GM23338 (cell line): Measurements from ENCODE around the gene BAHCC1. TPM values are rescaled to one million over a fixed set of nuclear protein-coding genes. Genes with fewer than 3 reads are reported as not detected.

Experiments used
- ATAC-seq: fragments of 200-7000 bp; cut with Tn5 transposase; 3 replicates; pipeline ENCODE4 v1.9.1; 2020
- DNase-seq: peaks from one replicate; pipeline ENCODE4 v3.0.0-alpha.2; 2015; ENCODE audit warnings: low spot score
- H2AFZ ChIP-seq: fragments of 200-600 bp; sonication (generic); 2 replicates; pipeline ENCODE4 v1.8.0; 2016; ENCODE audit warnings: antibody characterized with exemption, mild to moderate bottlenecking, moderate library complexity
- H3F3A ChIP-seq: fragments of 200-600 bp; sonication (generic); replicated peaks from 2 replicates; pipeline ENCODE4 v1.8.0; 2017; ENCODE audit warnings: antibody characterized with exemption, mixed run types, low read depth
- H3K27ac ChIP-seq: fragments of 200-600 bp; sonication (generic); 2 replicates; pipeline ENCODE4 v1.6.1; 2016; ENCODE audit warnings: low read depth
- H3K27me3 ChIP-seq: fragments of 200-600 bp; sonication (generic); 2 replicates; pipeline ENCODE4 v1.8.0; 2016; ENCODE audit warnings: mild to moderate bottlenecking, mixed run types, moderate library complexity; ENCODE audit not compliant: insufficient read depth
- H3K36me3 ChIP-seq: fragments of 200-600 bp; sonication (generic); 2 replicates; pipeline ENCODE4 v1.8.0; 2016; ENCODE audit warnings: mild to moderate bottlenecking; ENCODE audit not compliant: insufficient read depth
- H3K4me1 ChIP-seq: fragments of 200-600 bp; sonication (generic); 2 replicates; pipeline ENCODE4 v1.8.0; 2016; ENCODE audit warnings: mild to moderate bottlenecking, moderate library complexity; ENCODE audit not compliant: insufficient read depth
- H3K4me2 ChIP-seq: fragments of 200-600 bp; sonication (generic); 2 replicates; pipeline ENCODE4 v1.7.1; 2017; ENCODE audit warnings: mixed run types
- H3K4me3 ChIP-seq: fragments of 200-600 bp; sonication (generic); 2 replicates; pipeline ENCODE4 v1.6.1; 2016; ENCODE audit warnings: mixed run types
- H3K79me2 ChIP-seq: fragments of 200-600 bp; sonication (generic); replicated peaks from 2 replicates; pipeline ENCODE4 v1.8.0; 2017; ENCODE audit warnings: mild to moderate bottlenecking; ENCODE audit not compliant: insufficient read depth
- H3K9me2 ChIP-seq: fragments of 200-600 bp; sonication (generic); 2 replicates; pipeline ENCODE4 v1.8.0; 2017; ENCODE audit not compliant: insufficient read depth
- H4K20me1 ChIP-seq: fragments of 200-600 bp; sonication (generic); replicated peaks from 2 replicates; pipeline ENCODE4 v1.8.0; 2017; ENCODE audit warnings: mild to moderate bottlenecking; ENCODE audit not compliant: insufficient read depth
- H3K27ac Mint-ChIP-seq: 2 replicates; pipeline ENCODE4 v1.8.0; 2020; ENCODE audit warnings: inconsistent platforms, mild to moderate bottlenecking, moderate library complexity, mixed read lengths
- H3K27me3 Mint-ChIP-seq: 3 replicates; pipeline ENCODE4 v1.8.0; 2022; ENCODE audit warnings: low read depth, mild to moderate bottlenecking, moderate library complexity, mixed read lengths, inconsistent platforms; ENCODE audit not compliant: insufficient read depth, poor library complexity
- H3K36me3 Mint-ChIP-seq: 3 replicates; pipeline ENCODE4 v1.8.0; 2021; ENCODE audit warnings: low read depth, mild to moderate bottlenecking, inconsistent platforms, moderate library complexity, mixed read lengths
- H3K4me1 Mint-ChIP-seq: 3 replicates; pipeline ENCODE4 v1.8.0; 2020; ENCODE audit warnings: mild to moderate bottlenecking, inconsistent platforms, mixed read lengths
- H3K4me3 Mint-ChIP-seq: 3 replicates; pipeline ENCODE4 v1.8.0; 2021; ENCODE audit warnings: moderate library complexity, mild to moderate bottlenecking, inconsistent platforms, mixed read lengths
- H3K9me3 Mint-ChIP-seq: 3 replicates; pipeline ENCODE4 v1.8.0; 2020; ENCODE audit warnings: moderate library complexity, mild to moderate bottlenecking, inconsistent platforms, mixed read lengths
- CTCF ChIP-seq, 2 experiments: fragments of 200-600 bp in 1 of 2; sonication (generic) in 1 of 2; conservative IDR thresholded peaks; 2 replicates each; pipeline versions ENCODE4 v1.5.1 to v1.6.1; 2016 to 2017; ENCODE audit warnings: antibody characterized with exemption in 2 of 2, low read depth in 2 of 2, mild to moderate bottlenecking in 2 of 2, moderate library complexity in 1 of 2
- EZH2 ChIP-seq: fragments of 200-600 bp; sonication (generic); IDR thresholded peaks from one replicate; pipeline ENCODE4 v1.8.0; 2017; ENCODE audit warnings: antibody characterized with exemption, mild to moderate bottlenecking, low read depth; ENCODE audit not compliant: unreplicated experiment
- JUNB ChIP-seq: IDR thresholded peaks from one replicate; pipeline ENCODE4 v1.6.1; 2016; ENCODE audit warnings: antibody characterized with exemption; ENCODE audit not compliant: unreplicated experiment
- REST ChIP-seq: IDR thresholded peaks from one replicate; pipeline ENCODE4 v1.6.1; 2018; ENCODE audit warnings: antibody characterized with exemption; ENCODE audit not compliant: unreplicated experiment
- ZNF331 ChIP-seq: fragments of 250-450 bp; sonication (Bioruptor Pico); IDR thresholded peaks from 2 replicates; pipeline ENCODE4 v1.5.0; 2020; ENCODE audit warnings: low read depth, mild to moderate bottlenecking, moderate library complexity
- ZNF462 ChIP-seq: fragments of 250-450 bp; sonication (Bioruptor Pico); IDR thresholded peaks from 2 replicates; pipeline ENCODE4 v1.5.0; 2020; ENCODE audit warnings: mild to moderate bottlenecking, moderate library complexity
- polyA plus RNA-seq: library from polyadenylated mRNA; unstranded; fragments of >200 nt; fragmentation: Nextera tagmentation; extraction: Ambion mirVana; gene quantifications from 2 replicates; pipeline ENCODE4 v1.2.1, GENCODE V29; 2016
- total RNA-seq: library from RNA; depleted of rRNA; stranded (reverse); fragments of >200 nt; shearing (Covaris generic); gene quantifications from 2 replicates; pipeline ENCODE4 v1.2.3, GENCODE V29; 2014

Gene BAHCC1
- total and polyA plus RNA-seq, 2 experiments from 2014 or later = 0.24 to 1.1 TPM

GRCh38 chr17:81471818-81472456, 76.7 kb downstream of the BAHCC1 start:
- Mint-ChIP-seq H3K4me1 (peaks cover 2% of the 10 kb centered on the region; the same call in 2 of the 3 replicates), H3K27ac (no peak overlapping the region), H3K9me3 (peaks cover 3% of the 10 kb centered on the region; the same call in 2 of the 3 replicates), H3K4me3 (0 out of 3 replicates have a peak overlapping the region, but pooled peaks have one; percentile 7), H3K27me3 (peaks cover 8% of the 10 kb centered on the region), H3K36me3 (no peaks in the 10 kb centered on the region; the same call in 2 of the 3 replicates)
- no peaks in the 10 kb centered on the region for H3K79me2 ChIP-seq
- no peaks in the 10 kb centered on the region for H4K20me1 ChIP-seq
- H3F3A ChIP-seq = no peaks in the 10 kb centered on the region
- H3K27me3 ChIP-seq = no peaks in the 10 kb centered on the region
- H3K4me2 ChIP-seq = no peak overlapping the region
- DNase-seq (peak; percentile 72), ATAC-seq (peak; percentile 71)
- 0 out of 2 replicates have a peak overlapping the region, but pooled peaks have one; percentile 47 for H2AFZ ChIP-seq
- H3K4me3 ChIP-seq = no peak overlapping the region
- no peaks in the 10 kb centered on the region for H3K9me2 ChIP-seq
- peak in 1 of 2 experiments; percentile 37; a peak in 1 of 4 replicates for TF ChIP-seq CTCF (conservative IDR thresholded peaks at IDR 0.05; ENCODE audit: low read depth in 2 of 2)
- TF ChIP-seq REST = no peak
- no peak overlapping the region for H3K27ac ChIP-seq
- no peaks in the 10 kb centered on the region for H3K4me1 ChIP-seq
- no peaks in the 10 kb centered on the region for H3K36me3 ChIP-seq

- Mint-ChIP-seq H3K36me3 (no peaks in the 10 kb centered on the region; the same call in 2 of the 3 replicates), H3K27ac (no peak overlapping the region), H3K27me3 (peaks cover 5% of the 10 kb centered on the region), H3K4me3 (no peak overlapping the region), H3K9me3 (peaks cover 3% of the 10 kb centered on the region; the same call in 2 of the 3 replicates), H3K4me1 (no peaks in the 10 kb centered on the region; the same call in 2 of the 3 replicates)
- Histone ChIP-seq H3K9me2 (no peaks in the 10 kb centered on the region), H2AFZ (no peak overlapping the region), H3K4me3 (no peak overlapping the region), H3F3A (no peaks in the 10 kb centered on the region), H3K4me2 (no peak overlapping the region), H3K27ac (no peak overlapping the region), H3K79me2 (no peaks in the 10 kb centered on the region), H3K36me3 (no peaks in the 10 kb centered on the region), H3K27me3 (no peaks in the 10 kb centered on the region), H3K4me1 (no peaks in the 10 kb centered on the region), H4K20me1 (no peaks in the 10 kb centered on the region)
- DNase-seq = no peak
- ATAC-seq = no peak
- TF ChIP-seq ZNF331 (CRISPR knock-in tag) = no peak
- no peak for TF ChIP-seq ZNF462 (CRISPR knock-in tag)
- no peak for TF ChIP-seq JUNB
- TF ChIP-seq EZH2 = no peak
Measured at GRCh38 chr17:81473019-81473418, 77.8 kb downstream of the BAHCC1 start.
